HFFc6 (cell line): ENCODE measurements around the gene GRK6. TPM values are rescaled to one million over a fixed set of nuclear protein-coding genes. Genes with fewer than 3 reads are reported as not detected.

Experiments used
- DNase-seq: peaks from one replicate; pipeline ENCODE4 v3.0.0-alpha.2; 2018
- H3K27ac Mint-ChIP-seq: 2 replicates; pipeline ENCODE4 v1.8.0; 2020; ENCODE audit warnings: mild to moderate bottlenecking, mixed read lengths
- H3K27me3 Mint-ChIP-seq: 2 replicates; pipeline ENCODE4 v1.8.0; 2021; ENCODE audit warnings: mild to moderate bottlenecking, moderate library complexity, mixed read lengths; ENCODE audit not compliant: insufficient read depth
- H3K36me3 Mint-ChIP-seq: 2 replicates; pipeline ENCODE4 v1.8.0; 2021; ENCODE audit warnings: low read depth, mixed read lengths
- H3K4me1 Mint-ChIP-seq: 2 replicates; pipeline ENCODE4 v1.8.0; 2020; ENCODE audit warnings: low read depth, mixed read lengths
- H3K4me3 Mint-ChIP-seq: 2 replicates; pipeline ENCODE4 v1.8.0; 2020; ENCODE audit warnings: mild to moderate bottlenecking, moderate library complexity, mixed read lengths
- H3K9me3 Mint-ChIP-seq: 2 replicates; pipeline ENCODE4 v1.8.0; 2020; ENCODE audit warnings: mild to moderate bottlenecking, mixed read lengths
- total RNA-seq, 6 experiments: library from RNA; stranded (reverse); fragmentation: NEBNext Ultra II Directional; extraction: Animal tissue kit (Norgen Biotek cat#: 25700); gene quantifications; 2 replicates in 1 of 6; 3 replicates in 5 of 6; pipeline ENCODE4 v1.2.3, GENCODE V29; 2021
- TF ChIP-seq, protein P1 (sequence below): fragments of 200-600 bp; sonication (generic); IDR thresholded peaks from 2 replicates; pipeline ENCODE4 v1.5.0; 2021; ENCODE audit warnings: antibody characterized with exemption, mild to moderate bottlenecking

GRK6 gene
- total RNA-seq, 6 experiments from 2014 or later: 25.8 to 30.7 (median 28.0) TPM

DNA sequence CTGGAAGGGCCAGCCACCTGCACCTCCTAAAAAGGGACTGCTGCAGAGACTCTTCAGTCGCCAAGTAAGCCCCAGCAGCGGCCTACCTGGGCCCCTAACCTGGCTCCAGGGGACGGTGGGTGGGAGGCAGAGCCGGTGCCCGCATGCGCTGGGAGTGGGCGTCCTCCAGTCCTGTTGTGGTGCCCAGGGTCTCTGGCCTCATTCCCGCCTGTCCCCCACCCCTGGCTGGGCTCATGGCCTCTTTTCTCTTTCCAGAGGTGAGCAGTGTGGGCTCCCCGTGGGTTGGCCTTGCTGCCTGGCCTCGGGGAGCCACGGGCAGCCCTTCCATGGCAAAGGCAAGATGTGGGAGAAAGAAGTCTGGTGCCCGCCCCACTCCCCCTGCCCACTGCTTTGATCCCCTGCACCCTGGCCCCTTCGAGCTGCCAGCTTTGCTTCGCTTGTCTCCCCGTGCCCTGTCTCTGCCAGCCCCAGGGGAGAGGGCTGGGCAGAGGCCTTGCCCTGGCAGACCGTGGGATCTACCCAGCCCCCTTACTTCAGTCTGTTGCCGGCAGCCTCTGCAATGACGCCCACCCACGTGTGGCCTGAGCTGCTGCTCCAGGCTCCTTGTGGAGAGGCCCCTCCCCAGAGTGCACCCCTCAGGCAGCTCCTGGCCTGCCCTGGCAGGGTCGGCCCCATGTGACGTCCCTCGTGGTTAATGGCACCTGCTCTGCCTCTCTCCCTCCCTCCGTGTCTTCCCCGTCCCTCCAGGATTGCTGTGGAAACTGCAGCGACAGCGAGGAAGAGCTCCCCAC lies 14.7 kb downstream of the GRK6 start:
- Mint-ChIP-seq H3K27me3 (peaks cover 6% of the 10 kb centered on the region), H3K36me3 (peaks cover 19% of the 10 kb centered on the region), H3K4me3 (no peak overlapping the region), H3K9me3 (no peaks in the 10 kb centered on the region), H3K27ac (no peak overlapping the region), H3K4me1 (peaks cover 11% of the 10 kb centered on the region)
- no peak for DNase-seq
- TF ChIP-seq, protein P1, sequence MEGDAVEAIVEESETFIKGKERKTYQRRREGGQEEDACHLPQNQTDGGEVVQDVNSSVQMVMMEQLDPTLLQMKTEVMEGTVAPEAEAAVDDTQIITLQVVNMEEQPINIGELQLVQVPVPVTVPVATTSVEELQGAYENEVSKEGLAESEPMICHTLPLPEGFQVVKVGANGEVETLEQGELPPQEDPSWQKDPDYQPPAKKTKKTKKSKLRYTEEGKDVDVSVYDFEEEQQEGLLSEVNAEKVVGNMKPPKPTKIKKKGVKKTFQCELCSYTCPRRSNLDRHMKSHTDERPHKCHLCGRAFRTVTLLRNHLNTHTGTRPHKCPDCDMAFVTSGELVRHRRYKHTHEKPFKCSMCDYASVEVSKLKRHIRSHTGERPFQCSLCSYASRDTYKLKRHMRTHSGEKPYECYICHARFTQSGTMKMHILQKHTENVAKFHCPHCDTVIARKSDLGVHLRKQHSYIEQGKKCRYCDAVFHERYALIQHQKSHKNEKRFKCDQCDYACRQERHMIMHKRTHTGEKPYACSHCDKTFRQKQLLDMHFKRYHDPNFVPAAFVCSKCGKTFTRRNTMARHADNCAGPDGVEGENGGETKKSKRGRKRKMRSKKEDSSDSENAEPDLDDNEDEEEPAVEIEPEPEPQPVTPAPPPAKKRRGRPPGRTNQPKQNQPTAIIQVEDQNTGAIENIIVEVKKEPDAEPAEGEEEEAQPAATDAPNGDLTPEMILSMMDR: no peak

DNA sequence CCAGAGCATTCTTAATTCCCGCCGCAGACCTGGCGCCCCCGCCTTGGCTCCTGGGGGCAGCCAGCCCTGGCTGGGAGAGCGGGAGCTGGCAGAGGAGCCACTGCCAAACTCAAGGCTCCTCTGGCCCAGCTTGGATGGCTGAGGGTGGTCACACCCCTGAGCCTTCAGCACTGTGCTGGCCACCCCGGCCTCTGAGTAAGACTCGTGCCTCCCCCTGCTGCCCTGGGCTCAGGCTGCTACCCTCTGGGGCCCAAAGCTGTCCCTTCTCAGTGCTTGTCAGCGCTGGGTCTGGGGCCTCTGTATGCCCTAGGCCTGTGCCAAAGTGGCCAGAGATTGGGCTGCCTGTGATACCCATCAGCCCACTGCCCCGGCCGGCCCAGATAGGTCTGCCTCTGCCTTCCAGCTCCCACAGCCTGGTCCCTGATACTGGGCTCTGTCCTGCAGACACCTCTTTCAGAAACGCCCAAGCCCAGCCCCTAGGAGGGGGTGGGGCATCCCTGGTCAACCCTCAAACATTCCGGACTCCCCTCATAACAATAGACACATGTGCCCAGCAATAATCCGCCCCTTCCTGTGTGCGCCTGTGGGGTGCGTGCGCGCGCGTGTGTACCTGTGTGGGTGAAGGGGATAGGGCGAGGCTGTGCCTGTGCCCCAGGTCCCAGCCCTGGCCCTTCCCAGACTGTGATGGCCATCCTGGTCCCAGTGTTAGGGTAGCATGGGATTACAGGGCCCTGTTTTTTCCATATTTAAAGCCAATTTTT lies 15.8 kb downstream of the GRK6 start:
- TF ChIP-seq, protein P1: no peak
- H3K4me1 Mint-ChIP-seq: peaks cover 11% of the 10 kb centered on the region
- H3K27ac Mint-ChIP-seq: no peak overlapping the region
- H3K36me3 Mint-ChIP-seq: peaks cover 19% of the 10 kb centered on the region
- H3K27me3 Mint-ChIP-seq: peaks cover 6% of the 10 kb centered on the region
- DNase-seq: no peak
- no peaks in the 10 kb centered on the region for H3K9me3 Mint-ChIP-seq
- H3K4me3 Mint-ChIP-seq: no peak overlapping the region

DNA sequence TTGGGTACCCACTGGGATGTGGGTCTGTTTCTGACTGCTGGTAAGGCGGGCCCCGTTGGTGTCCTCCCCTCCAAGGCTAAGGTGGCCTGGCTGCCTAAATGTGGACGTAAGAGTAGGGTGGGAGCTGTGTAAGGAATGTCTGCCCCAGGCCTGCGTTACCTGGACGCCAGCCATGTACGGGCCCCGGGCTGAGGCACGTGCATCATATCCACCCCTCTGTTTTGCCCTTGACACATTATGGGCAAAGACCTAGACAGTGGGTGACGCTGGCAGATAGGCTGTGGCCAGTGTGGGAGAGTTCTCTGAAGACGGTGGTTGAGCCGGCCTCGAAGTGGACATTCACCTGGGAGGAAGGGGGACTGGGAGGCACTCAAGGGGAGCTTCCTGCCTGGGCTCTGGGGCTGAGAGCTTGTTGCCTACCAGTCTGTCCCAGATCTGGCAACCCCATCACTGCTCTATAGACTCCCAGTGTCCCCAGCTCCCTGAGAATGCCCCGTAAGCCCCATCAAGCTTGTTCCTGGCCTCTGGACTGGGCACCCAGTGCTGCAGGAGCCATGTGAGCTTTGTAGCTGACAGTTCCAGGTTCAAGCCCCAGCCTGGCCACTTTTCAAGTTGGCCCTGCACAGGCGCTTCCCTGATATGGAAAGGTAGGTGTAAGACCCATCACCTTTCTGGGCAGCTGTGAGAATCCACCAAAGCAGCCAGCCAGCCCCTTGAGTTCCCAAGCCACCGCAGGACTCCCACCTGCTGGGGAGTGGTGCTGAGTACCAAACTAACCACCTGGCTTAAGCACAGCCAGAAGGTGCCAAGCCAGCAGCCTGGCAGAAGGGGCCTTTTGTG lies 16.9 kb downstream of the GRK6 start:
- DNase-seq: no peak
- Mint-ChIP-seq H3K4me3 (no peak overlapping the region), H3K9me3 (no peaks in the 10 kb centered on the region), H3K36me3 (peaks cover 8% of the 10 kb centered on the region), H3K27ac (no peak overlapping the region), H3K27me3 (peaks cover 6% of the 10 kb centered on the region), H3K4me1 (peaks cover 20% of the 10 kb centered on the region)
- TF ChIP-seq, protein P1: no peak

DNA sequence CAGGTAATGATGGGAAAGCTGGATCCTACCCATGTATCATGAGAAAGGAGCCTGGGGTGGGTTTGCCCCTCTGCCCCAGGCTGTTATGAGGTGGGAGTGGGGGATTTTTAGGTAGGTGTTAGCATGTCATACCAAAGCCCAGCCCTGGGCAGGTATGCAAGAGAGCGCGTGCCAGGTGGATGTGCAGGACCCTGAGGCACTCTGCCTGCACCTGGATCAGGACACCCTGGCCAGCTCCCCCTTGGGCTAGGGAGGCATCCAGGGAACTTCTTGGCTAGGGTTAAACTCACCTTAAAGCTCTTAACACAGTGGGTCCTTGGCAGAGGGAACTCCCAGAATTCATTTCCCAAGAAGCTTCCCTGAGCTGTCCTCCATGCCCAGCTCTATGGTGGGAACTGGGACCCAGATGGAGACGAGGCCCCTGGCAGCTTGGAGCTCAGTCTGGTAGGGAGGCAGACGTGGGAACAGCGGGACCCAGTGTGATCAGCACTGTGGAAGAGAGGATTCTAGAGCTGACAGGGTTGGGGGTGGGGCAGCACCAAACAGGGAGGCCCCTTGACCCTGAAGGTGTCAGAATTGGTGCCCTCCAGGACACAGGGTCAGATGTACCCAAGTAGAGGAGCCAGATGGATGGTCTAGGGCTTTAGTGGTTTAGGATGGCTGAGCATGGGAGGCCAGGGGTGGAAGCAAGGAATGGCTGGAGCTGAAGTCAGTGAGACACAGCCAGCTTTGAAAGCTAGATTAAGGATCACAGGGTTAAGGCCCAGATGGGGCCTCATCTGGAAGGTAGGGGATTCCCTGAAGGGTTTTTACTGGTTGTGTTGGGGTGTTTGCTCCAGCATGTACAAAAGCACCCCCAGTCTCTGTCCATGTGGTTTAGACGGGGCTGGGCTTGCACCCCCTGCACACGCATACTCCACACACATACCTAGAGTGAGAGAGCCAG lies 17.9 kb downstream of the GRK6 start:
- Mint-ChIP-seq H3K4me1 (peaks cover 24% of the 10 kb centered on the region), H3K27ac (no peak overlapping the region), H3K36me3 (peaks cover 7% of the 10 kb centered on the region), H3K4me3 (no peak overlapping the region), H3K9me3 (no peaks in the 10 kb centered on the region), H3K27me3 (peaks cover 6% of the 10 kb centered on the region)
- no peak for DNase-seq
- TF ChIP-seq, protein P1: no peak
